HL-60 (cell line): ENCODE measurements around the gene RBMS3.

Experiments
- DNase-seq, 2 experiments: peaks; one replicate each; pipeline ENCODE4 v3.0.0-alpha.2; 2010 to 2020; ENCODE audit warnings: low read depth in 1 of 2, low spot score in 1 of 2
- H3K27ac ChIP-seq: fragments of 250-450 bp; sonication (Bioruptor Pico); replicated peaks from 2 replicates; pipeline ENCODE4 v1.5.1; 2020; ENCODE audit warnings: mild to moderate bottlenecking, moderate library complexity
- H3K27me3 ChIP-seq: fragments of 250-450 bp; sonication (Bioruptor Pico); 2 replicates; pipeline ENCODE4 v1.5.1; 2021; ENCODE audit warnings: mild to moderate bottlenecking, moderate library complexity; ENCODE audit not compliant: insufficient read depth, poor library complexity, severe bottlenecking
- H3K4me3 ChIP-seq: replicated peaks from 2 replicates; pipeline ENCODE4 v1.5.1; 2011; ENCODE audit warnings: mild to moderate bottlenecking, control low read depth, low read length; ENCODE audit not compliant: insufficient read depth
- CTCF ChIP-seq: IDR thresholded peaks from one replicate; pipeline ENCODE4 v1.5.1; 2011; ENCODE audit warnings: low read length, control low read depth, inconsistent platforms; ENCODE audit not compliant: insufficient read depth
- GABPA ChIP-seq: IDR thresholded peaks from 2 replicates; pipeline ENCODE4 v1.6.1; 2012; ENCODE audit warnings: low read depth
- POLR2AphosphoS5 ChIP-seq: IDR thresholded peaks from 2 replicates; pipeline ENCODE4 v1.6.1; 2012; ENCODE audit warnings: low read depth
- REST ChIP-seq: IDR thresholded peaks from 2 replicates; pipeline ENCODE4 v1.6.1; 2012; ENCODE audit warnings: low read depth; ENCODE audit not compliant: insufficient replicate concordance
- SPI1 ChIP-seq: IDR thresholded peaks from 2 replicates; pipeline ENCODE4 v1.6.1; 2012; ENCODE audit warnings: low read depth, mild to moderate bottlenecking, borderline replicate concordance

Gene RBMS3

DNA sequence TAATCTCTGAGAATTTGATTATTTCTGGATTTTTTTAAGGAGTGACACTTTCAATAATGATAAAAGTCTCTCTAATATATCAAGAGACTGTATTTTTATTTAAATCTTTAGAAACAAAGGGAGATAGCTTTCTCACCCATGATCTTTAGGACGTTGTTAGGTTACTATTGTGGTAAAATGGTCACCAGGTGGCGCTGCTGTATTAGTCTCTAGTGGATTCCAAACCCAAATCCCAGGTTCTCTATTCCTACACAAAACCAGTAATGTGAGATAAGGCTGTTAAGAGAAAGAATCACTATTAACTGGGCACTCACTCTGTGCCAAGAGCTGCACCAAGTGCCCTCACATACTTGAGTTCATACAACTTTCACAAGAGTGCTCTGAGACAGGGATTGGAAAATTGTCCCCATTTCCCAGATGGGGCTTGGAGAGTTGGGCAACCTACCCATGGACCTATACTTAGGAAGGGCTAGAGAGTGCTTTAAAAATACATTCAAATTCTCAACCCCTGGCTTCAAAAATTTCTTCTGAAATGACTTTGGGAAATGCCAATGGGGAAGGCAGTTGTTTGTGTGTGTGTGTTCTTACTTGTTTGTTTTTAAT lies 732.2 kb downstream of the RBMS3 start:
- DNase-seq: peak; percentile 13 to 61
- TF ChIP-seq CTCF: peak; percentile 21
- no peak for TF ChIP-seq REST
- TF ChIP-seq POLR2AphosphoS5: no peak
- no peak for TF ChIP-seq SPI1
- no peaks in the 10 kb centered on the region for H3K27me3 ChIP-seq
- H3K27ac ChIP-seq: no peak overlapping the region
- H3K4me3 ChIP-seq: no peak overlapping the region

GRCh38 chr3:30017901-30018300 lies 737.0 kb downstream of the RBMS3 start:
- peak in 1 of 2 experiments; percentile 3 for DNase-seq
- TF ChIP-seq SPI1 (no peak; the same call in 1 of the 2 replicates), GABPA (no peak), CTCF (no peak), POLR2AphosphoS5 (no peak), REST (no peak)
- no peak overlapping the region for H3K27ac ChIP-seq
- no peak overlapping the region for H3K4me3 ChIP-seq
- no peaks in the 10 kb centered on the region for H3K27me3 ChIP-seq

DNA sequence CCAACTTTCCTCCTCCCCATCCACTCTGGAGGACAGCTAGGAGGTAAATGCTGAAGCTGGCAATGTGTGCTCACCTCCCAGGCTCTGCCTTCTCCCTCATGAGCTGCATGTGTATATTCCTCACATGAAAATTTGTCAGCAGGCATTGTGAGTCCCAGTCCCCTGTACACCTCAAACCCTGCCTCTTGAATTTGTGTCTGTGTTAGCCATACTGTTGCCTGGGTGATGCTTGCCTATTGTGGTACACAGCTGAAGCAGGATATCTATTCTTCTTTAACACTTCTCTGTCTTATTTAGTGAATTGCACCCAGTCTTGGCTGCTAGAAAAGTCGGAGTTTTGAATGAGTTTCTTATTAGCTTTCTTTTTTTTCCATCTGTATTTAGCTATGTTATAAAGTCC lies 739.5 kb downstream of the RBMS3 start:
- Histone ChIP-seq H3K27me3 (no peaks in the 10 kb centered on the region), H3K27ac (no peak overlapping the region), H3K4me3 (no peak overlapping the region)
- DNase-seq: no peak
- no peak for TF ChIP-seq POLR2AphosphoS5
- no peak for TF ChIP-seq GABPA
- no peak for TF ChIP-seq CTCF
- TF ChIP-seq SPI1: no peak
- TF ChIP-seq REST: no peak
